HCT116 (cell line): Measurements from ENCODE around the gene FGF1. TPM values are rescaled to one million over a fixed set of nuclear protein-coding genes. Genes with fewer than 3 reads are reported as not detected.

Source experiments
- ATAC-seq: fragments of 200-7000 bp; cut with Tn5 transposase; 2 replicates; pipeline ENCODE4 v1.9.1; 2020; ENCODE audit warnings: mild to moderate bottlenecking, moderate library complexity
- BruUV-seq: library from RNA; stranded (reverse); fragments of 400-500 nt; replicated peaks from 2 replicates; lab custom pipeline; 2021; lab: Mats Ljungman, UMichigan
- CTCF ChIA-PET: fragments of 300-600 bp; sonication (Branson Sonifier 250); formaldehyde crosslinking; loops from one replicate; lab custom pipeline; 2021; ENCODE audit warnings: antibody characterized with exemption; lab: Charles Lee
- POLR2A ChIA-PET: fragments of 300-600, 350-600 bp; sonication (Branson Sonifier 250); formaldehyde crosslinking; loops from one replicate; lab custom pipeline; 2021; ENCODE audit warnings: antibody characterized with exemption; lab: Charles Lee
- RAD21 ChIA-PET, 2 experiments: fragments of 300-600 bp; sonication (Branson Sonifier 250); formaldehyde crosslinking; loops; one replicate each; lab custom pipeline; 2023; ENCODE audit warnings: low total read pairs in 2 of 2; ENCODE audit not compliant: uncharacterized antibody in 2 of 2, unreplicated experiment in 2 of 2, low non-redundant PET in 1 of 2; lab: Charles Lee
- DNase-seq: peaks from one replicate; pipeline ENCODE4 v3.0.0-alpha.2; 2010; ENCODE audit warnings: low read depth, low spot score
- H2AFZ ChIP-seq: fragments of 200-600 bp; shearing (Covaris generic), sonication (generic); 2 replicates; pipeline ENCODE4 v1.6.1; 2017; ENCODE audit warnings: low read depth, mixed run types, mixed read lengths, antibody characterized with exemption, low read length; ENCODE audit not compliant: poor library complexity, severe bottlenecking
- H3K27ac ChIP-seq: 2 replicates; pipeline ENCODE4 v1.5.1; 2012; ENCODE audit warnings: low read depth, low read length
- H3K27me3 ChIP-seq: fragments of 200-600 bp; sonication (generic); 2 replicates; pipeline ENCODE4 v1.6.1; 2016; ENCODE audit warnings: mixed run types, low read length, mixed read lengths; ENCODE audit not compliant: insufficient read depth
- H3K36me3 ChIP-seq, 2 experiments: fragments of 200-500 bp in 1 of 2; fragments of 200-600 bp in 1 of 2; sonication (Bioruptor generic) in 1 of 2; sonication (generic) in 1 of 2; 2 replicates each; pipeline versions ENCODE4 v1.5.1 to v1.6.1; 2014 to 2016; ENCODE audit warnings: low read length in 2 of 2, inconsistent platforms in 1 of 2, mixed read lengths in 1 of 2, mixed run types in 1 of 2; ENCODE audit not compliant: insufficient read depth in 2 of 2, control insufficient read depth in 1 of 2
- H3K4me1 ChIP-seq, 2 experiments: fragments of 200-600 bp in 1 of 2; sonication (generic) in 1 of 2; 2 replicates each; pipeline versions ENCODE4 v1.5.1 to v1.6.1; 2012 to 2017; ENCODE audit warnings: low read length in 2 of 2, inconsistent platforms in 1 of 2, mild to moderate bottlenecking in 1 of 2, mixed read lengths in 1 of 2, mixed run types in 1 of 2, moderate library complexity in 1 of 2; ENCODE audit not compliant: insufficient read depth in 2 of 2, control insufficient read depth in 1 of 2
- H3K4me2 ChIP-seq: fragments of 200-600 bp; sonication (generic); 2 replicates; pipeline ENCODE4 v1.6.1; 2017; ENCODE audit warnings: mixed run types, low read length, mixed read lengths
- H3K4me3 ChIP-seq, 2 experiments: fragments of 200-600 bp in 1 of 2; sonication (generic) in 1 of 2; replicated peaks in 1 of 2; 2 replicates each; pipeline ENCODE4 v1.5.1; 2011 to 2016; ENCODE audit warnings: low read length in 2 of 2, control low read depth in 1 of 2, low read depth in 1 of 2, mild to moderate bottlenecking in 1 of 2, mixed read lengths in 1 of 2, mixed run types in 1 of 2
- H3K79me2 ChIP-seq: fragments of 200-600 bp; sonication (generic); 2 replicates; pipeline ENCODE4 v1.6.1; 2017; ENCODE audit warnings: mild to moderate bottlenecking, mixed run types, low read length, moderate library complexity, mixed read lengths; ENCODE audit not compliant: insufficient read depth
- H3K9ac ChIP-seq: fragments of 200-600 bp; sonication (generic); 2 replicates; pipeline ENCODE4 v1.6.1; 2016; ENCODE audit warnings: low read length, mixed read lengths
- H3K9me2 ChIP-seq: fragments of 200-600 bp; sonication (generic), shearing (Covaris generic); 2 replicates; pipeline ENCODE4 v1.6.1; 2017; ENCODE audit warnings: mixed run types, mild to moderate bottlenecking, moderate library complexity; ENCODE audit not compliant: insufficient read depth
- H3K9me3 ChIP-seq, 2 experiments: fragments of 200-500 bp in 1 of 2; fragments of 200-600 bp in 1 of 2; sonication (Bioruptor generic) in 1 of 2; sonication (generic) in 1 of 2; 2 replicates each; pipeline ENCODE4 v1.6.1; 2014 to 2017; ENCODE audit warnings: low read length in 2 of 2, mixed read lengths in 2 of 2, inconsistent platforms in 1 of 2, low read depth in 1 of 2, mild to moderate bottlenecking in 1 of 2, mixed run types in 1 of 2, moderate library complexity in 1 of 2; ENCODE audit not compliant: control insufficient read depth in 1 of 2, insufficient read depth in 1 of 2
- H4K20me1 ChIP-seq: fragments of 200-600 bp; sonication (generic), shearing (Covaris generic); 2 replicates; pipeline ENCODE4 v1.6.1; 2017; ENCODE audit warnings: mixed run types, mild to moderate bottlenecking, moderate library complexity; ENCODE audit not compliant: insufficient read depth
- CBX3 ChIP-seq: IDR thresholded peaks from 2 replicates; pipeline ENCODE4 v1.6.1; 2012; ENCODE audit warnings: low read depth
- CTCF ChIP-seq, 3 experiments: fragments of 200-600 bp in 1 of 3; sonication (generic) in 1 of 3; IDR thresholded peaks in 2 of 3; conservative IDR thresholded peaks in 1 of 3; 2 replicates each; pipeline ENCODE4 v1.5.1; 2012 to 2017; ENCODE audit warnings: low read depth in 2 of 3, low read length in 2 of 3, antibody characterized with exemption in 1 of 3, borderline replicate concordance in 1 of 3, control low read depth in 1 of 3, mild to moderate bottlenecking in 1 of 3, mixed read lengths in 1 of 3, mixed run types in 1 of 3, moderate library complexity in 1 of 3; ENCODE audit not compliant: insufficient read depth in 1 of 3
- EGR1 ChIP-seq: IDR thresholded peaks from 2 replicates; pipeline ENCODE4 v1.6.1; 2012; ENCODE audit warnings: low read depth
- EZH2phosphoT487 ChIP-seq: fragments of 200-600 bp; IDR thresholded peaks from 2 replicates; pipeline ENCODE4 v1.6.1; 2018; ENCODE audit warnings: antibody characterized with exemption, borderline replicate concordance
- FOSL1 ChIP-seq: IDR thresholded peaks from 2 replicates; pipeline ENCODE4 v1.6.1; 2012; ENCODE audit warnings: low read depth
- JUND ChIP-seq: IDR thresholded peaks from 2 replicates; pipeline ENCODE4 v1.6.1; 2012
- SIN3A ChIP-seq: IDR thresholded peaks from 2 replicates; pipeline ENCODE4 v1.6.1; 2012; ENCODE audit warnings: low read depth
- TCF7L2 ChIP-seq: IDR thresholded peaks from 2 replicates; pipeline ENCODE4 v1.7.0; 2011; ENCODE audit warnings: borderline replicate concordance, inconsistent platforms; ENCODE audit not compliant: insufficient read depth, insufficient read length; ENCODE audit errors: extremely low read depth
- intact Hi-C: fragments of 100-400 bp; cut with micrococcal nuclease; formaldehyde crosslinking; loops from 2 replicates; pipeline ENCODE4 v1.10.0; 2022
- total RNA-seq: library from RNA; stranded (reverse); gene quantifications from one replicate; pipeline ENCODE4 v1.2.1, GENCODE V29; 2021; ENCODE audit not compliant: unreplicated experiment
- TF ChIP-seq, protein P1 (sequence below): IDR thresholded peaks from 2 replicates; pipeline ENCODE4 v1.6.1; 2011; ENCODE audit warnings: mild to moderate bottlenecking, low read length, moderate library complexity; ENCODE audit not compliant: insufficient replicate concordance; ENCODE audit errors: extremely low read depth
- TF ChIP-seq, protein P2 (sequence below): IDR thresholded peaks from 2 replicates; pipeline ENCODE4 v1.6.1; 2012; ENCODE audit warnings: low read depth
- TF ChIP-seq, protein P3 (sequence below): IDR thresholded peaks from 2 replicates; pipeline ENCODE4 v1.6.1; 2012

FGF1 gene
- total RNA-seq, 1 experiment from 2014 or later = not detected

DNA sequence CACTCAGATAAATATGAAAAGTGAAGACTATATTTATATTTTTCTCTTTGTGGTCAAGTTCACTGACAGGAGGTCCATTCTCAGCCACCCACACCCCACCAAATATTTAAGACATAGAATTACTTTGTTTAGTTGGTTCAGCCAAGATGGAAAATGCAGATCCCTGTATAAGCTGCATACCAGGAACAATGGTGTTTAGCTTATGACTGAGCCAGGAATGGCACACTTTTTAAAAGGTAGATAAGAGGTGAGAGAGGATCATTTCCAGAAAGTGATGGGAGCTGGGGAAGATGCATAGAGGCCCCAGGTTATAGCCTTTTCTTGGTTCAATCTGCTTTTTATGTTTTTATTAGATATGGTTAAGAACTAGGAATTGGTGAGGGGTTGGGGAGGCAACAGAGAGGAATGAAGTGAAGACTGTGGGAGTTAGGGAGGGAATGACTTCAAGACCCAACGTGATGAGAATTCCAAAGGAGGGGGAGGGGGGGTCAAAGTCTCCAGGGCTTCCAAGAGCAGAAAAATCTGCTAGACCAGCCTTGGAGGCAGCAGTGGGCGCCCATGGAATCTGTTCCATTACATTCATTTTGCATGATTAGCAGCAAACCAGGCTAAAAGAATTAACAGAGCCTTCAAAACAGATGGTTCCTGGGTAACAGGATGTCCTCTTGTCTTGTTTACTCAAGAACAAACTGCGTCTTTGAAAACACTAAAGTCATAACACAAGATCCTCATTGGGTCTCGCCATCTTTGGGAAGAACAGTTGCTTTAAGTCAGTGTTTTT is 95.2 kb downstream of the FGF1 start:
- POLR2A ChIA-PET = no interaction called here
- Histone ChIP-seq H3K27me3 (no peaks in the 10 kb centered on the region), H3K4me3 (no peak overlapping the region), H3K9me3 (no peaks in the 10 kb centered on the region), H3K4me2 (no peak overlapping the region), H3K79me2 (no peaks in the 10 kb centered on the region), H2AFZ (no peak overlapping the region), H3K9me2 (no peaks in the 10 kb centered on the region), H3K9ac (no peak overlapping the region), H3K27ac (no peak overlapping the region), H4K20me1 (no peaks in the 10 kb centered on the region), H3K4me1 (no peaks in the 10 kb centered on the region), H3K36me3 (no peaks in the 10 kb centered on the region)
- TF ChIP-seq, protein P1, sequence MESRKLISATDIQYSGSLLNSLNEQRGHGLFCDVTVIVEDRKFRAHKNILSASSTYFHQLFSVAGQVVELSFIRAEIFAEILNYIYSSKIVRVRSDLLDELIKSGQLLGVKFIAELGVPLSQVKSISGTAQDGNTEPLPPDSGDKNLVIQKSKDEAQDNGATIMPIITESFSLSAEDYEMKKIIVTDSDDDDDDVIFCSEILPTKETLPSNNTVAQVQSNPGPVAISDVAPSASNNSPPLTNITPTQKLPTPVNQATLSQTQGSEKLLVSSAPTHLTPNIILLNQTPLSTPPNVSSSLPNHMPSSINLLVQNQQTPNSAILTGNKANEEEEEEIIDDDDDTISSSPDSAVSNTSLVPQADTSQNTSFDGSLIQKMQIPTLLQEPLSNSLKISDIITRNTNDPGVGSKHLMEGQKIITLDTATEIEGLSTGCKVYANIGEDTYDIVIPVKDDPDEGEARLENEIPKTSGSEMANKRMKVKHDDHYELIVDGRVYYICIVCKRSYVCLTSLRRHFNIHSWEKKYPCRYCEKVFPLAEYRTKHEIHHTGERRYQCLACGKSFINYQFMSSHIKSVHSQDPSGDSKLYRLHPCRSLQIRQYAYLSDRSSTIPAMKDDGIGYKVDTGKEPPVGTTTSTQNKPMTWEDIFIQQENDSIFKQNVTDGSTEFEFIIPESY = no peak
- no peak for TF ChIP-seq SIN3A
- TF ChIP-seq FOSL1 = no peak
- TF ChIP-seq EGR1 = no peak
- TF ChIP-seq TCF7L2 = no peak
- no peak for TF ChIP-seq CTCF (IDR thresholded peaks at IDR 0.05 in 2 of 3, conservative IDR thresholded peaks at IDR 0.05 in 1 of 3; ENCODE audit: borderline replicate concordance in 1 of 3, insufficient read depth in 1 of 3, low read depth in 2 of 3, low read length in 2 of 3)
- TF ChIP-seq JUND = no peak
- TF ChIP-seq, protein P2, sequence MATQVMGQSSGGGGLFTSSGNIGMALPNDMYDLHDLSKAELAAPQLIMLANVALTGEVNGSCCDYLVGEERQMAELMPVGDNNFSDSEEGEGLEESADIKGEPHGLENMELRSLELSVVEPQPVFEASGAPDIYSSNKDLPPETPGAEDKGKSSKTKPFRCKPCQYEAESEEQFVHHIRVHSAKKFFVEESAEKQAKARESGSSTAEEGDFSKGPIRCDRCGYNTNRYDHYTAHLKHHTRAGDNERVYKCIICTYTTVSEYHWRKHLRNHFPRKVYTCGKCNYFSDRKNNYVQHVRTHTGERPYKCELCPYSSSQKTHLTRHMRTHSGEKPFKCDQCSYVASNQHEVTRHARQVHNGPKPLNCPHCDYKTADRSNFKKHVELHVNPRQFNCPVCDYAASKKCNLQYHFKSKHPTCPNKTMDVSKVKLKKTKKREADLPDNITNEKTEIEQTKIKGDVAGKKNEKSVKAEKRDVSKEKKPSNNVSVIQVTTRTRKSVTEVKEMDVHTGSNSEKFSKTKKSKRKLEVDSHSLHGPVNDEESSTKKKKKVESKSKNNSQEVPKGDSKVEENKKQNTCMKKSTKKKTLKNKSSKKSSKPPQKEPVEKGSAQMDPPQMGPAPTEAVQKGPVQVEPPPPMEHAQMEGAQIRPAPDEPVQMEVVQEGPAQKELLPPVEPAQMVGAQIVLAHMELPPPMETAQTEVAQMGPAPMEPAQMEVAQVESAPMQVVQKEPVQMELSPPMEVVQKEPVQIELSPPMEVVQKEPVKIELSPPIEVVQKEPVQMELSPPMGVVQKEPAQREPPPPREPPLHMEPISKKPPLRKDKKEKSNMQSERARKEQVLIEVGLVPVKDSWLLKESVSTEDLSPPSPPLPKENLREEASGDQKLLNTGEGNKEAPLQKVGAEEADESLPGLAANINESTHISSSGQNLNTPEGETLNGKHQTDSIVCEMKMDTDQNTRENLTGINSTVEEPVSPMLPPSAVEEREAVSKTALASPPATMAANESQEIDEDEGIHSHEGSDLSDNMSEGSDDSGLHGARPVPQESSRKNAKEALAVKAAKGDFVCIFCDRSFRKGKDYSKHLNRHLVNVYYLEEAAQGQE = no peak
- TF ChIP-seq EZH2phosphoT487 = no peak
- TF ChIP-seq, protein P3, sequence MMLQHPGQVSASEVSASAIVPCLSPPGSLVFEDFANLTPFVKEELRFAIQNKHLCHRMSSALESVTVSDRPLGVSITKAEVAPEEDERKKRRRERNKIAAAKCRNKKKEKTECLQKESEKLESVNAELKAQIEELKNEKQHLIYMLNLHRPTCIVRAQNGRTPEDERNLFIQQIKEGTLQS = no peak
- no peak for TF ChIP-seq CBX3
- intact Hi-C loops = no loop called here
- RAD21 ChIA-PET = no interaction called here
- no peak for DNase-seq
- ATAC-seq = no peak
- BruUV-seq = no TSS peak
- CTCF ChIA-PET = no interaction called here
